ENCODE measurements around the gene CCDC33. TPM values are rescaled to one million over a fixed set of nuclear protein-coding genes. Genes with fewer than 3 reads are reported as not detected.

CCDC33 gene
- total RNA-seq, 4 donors from 2014 or later: not detected

DNA sequence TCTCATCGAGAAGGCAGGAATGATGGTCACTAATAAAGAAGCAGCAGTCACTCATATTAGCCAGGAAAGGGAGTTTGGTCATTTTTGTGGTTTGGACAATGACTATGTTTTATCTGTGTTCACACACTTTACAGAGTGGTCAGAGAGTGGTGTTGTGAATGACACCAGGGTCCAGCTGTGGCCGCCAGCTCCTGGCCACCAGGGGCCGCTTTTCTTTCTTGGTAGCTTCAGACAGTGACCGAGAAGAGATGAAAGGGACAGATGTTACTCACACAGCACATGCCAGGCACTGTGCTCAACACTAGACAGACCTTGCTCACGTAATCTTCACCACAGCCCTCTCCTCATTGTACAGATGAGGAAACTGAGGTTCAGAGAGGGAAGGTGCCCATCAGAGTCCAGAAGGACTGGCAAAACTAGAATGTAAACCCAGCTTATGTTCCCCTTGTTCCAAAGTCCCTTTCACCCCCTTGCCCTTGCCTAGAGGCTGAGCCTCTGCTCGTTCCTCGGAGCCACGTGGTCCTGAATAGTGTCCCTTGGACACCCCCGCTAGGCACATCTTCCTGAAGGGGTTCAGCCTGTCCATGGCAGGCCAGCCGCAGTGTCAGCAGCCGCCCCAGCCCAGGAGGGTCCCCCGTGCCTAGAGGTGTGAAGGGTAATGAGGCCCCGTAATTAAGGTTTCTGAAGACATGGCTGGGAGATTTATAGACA is 75.8 kb downstream of the CCDC33 start:
- DNase-seq (ENCODE audit: low spot score): no peak
- ATAC-seq (ENCODE audit: low FRiP score): no peak
- TF ChIP-seq, protein P1, sequence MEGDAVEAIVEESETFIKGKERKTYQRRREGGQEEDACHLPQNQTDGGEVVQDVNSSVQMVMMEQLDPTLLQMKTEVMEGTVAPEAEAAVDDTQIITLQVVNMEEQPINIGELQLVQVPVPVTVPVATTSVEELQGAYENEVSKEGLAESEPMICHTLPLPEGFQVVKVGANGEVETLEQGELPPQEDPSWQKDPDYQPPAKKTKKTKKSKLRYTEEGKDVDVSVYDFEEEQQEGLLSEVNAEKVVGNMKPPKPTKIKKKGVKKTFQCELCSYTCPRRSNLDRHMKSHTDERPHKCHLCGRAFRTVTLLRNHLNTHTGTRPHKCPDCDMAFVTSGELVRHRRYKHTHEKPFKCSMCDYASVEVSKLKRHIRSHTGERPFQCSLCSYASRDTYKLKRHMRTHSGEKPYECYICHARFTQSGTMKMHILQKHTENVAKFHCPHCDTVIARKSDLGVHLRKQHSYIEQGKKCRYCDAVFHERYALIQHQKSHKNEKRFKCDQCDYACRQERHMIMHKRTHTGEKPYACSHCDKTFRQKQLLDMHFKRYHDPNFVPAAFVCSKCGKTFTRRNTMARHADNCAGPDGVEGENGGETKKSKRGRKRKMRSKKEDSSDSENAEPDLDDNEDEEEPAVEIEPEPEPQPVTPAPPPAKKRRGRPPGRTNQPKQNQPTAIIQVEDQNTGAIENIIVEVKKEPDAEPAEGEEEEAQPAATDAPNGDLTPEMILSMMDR (IDR thresholded peaks at IDR 0.05): no peak

DNA sequence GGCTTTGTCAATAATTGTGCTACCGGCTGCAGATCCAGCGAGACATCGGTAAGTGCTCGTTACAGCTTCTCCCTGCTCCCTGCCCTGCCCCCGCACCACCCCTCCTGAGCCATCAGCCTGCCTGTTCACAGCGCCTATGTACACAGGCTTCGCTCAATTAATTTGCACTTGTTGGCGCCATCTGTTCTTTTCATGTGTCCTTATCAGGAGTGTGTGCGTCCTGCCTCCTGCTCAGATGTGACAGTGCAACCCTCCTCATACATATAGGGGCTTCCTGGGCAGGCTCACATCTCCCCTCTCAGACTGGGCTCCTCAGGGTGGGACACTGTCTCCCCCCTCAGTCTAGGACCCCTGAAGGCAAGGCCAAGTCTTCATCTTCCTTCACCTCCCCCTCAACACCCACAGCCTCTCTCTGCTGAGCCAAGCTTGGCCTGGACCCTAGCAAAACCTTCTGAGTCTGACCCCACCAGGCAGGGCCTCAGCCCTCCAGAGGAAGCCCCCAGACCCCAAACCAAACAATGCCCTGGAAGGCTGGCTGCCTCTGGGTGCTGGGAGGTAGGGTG is 76.4 kb downstream of the CCDC33 start:
- TF ChIP-seq, protein P1 (IDR thresholded peaks at IDR 0.05): no peak
- ATAC-seq (ENCODE audit: low FRiP score) (no peak), DNase-seq (ENCODE audit: low spot score) (no peak)

DNA sequence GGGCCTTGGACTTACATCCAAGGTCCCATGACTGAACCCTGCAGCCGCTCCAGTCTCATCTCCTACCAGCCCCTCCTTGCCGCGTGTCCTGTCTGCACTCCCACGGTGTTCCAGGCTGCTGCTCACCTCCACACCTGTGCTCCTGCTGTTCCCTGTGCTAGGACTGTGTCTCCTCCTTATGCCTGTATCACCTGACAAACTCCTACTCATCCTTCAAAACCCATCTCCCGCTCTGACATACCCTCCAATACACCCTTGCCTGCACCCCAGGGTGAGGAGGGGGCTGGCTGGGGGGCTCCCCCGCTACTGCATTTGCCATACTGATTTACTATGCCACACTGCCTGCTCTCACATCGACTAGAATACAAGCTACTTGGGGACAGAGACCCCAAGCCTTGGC is 77.8 kb downstream of the CCDC33 start:
- DNase-seq (ENCODE audit: low spot score): no peak
- ATAC-seq (ENCODE audit: low FRiP score): no peak
- TF ChIP-seq, protein P1 (IDR thresholded peaks at IDR 0.05): no peak

DNA sequence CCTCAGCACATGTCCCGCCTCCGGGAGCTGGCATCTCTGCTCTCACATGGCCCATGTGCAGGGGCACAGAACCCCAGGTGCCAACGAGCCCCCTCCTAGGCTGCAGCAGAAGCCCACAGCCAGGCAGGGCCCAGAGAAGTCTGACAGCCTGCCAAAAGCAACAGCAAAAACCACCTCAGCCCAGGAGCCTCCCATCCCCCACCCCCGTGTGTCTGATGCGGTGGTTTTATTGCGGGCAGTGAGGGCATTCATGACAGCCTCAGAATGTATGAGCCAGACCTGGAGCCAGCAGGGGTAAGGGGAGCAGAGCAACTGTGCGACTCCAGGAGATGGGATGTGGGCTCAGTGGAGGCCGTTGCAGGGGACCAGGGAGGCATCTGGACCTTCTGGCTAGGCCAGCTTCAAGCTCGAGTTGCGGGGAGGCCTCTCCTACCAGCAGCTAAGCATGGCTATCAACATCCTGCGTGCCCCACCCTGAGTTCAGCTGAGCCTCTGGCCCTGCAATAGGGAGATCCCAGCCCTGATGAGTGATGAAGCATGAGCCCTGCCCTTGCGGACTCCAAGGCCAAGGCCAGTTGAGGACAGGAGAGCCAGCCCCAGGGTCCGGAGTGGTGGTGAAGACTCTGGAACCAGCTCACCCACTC is 78.8 kb downstream of the CCDC33 start:
- no peak for ATAC-seq (ENCODE audit: low FRiP score)
- no peak for DNase-seq (ENCODE audit: low spot score)
- TF ChIP-seq, protein P1 (IDR thresholded peaks at IDR 0.05): no peak

DNA sequence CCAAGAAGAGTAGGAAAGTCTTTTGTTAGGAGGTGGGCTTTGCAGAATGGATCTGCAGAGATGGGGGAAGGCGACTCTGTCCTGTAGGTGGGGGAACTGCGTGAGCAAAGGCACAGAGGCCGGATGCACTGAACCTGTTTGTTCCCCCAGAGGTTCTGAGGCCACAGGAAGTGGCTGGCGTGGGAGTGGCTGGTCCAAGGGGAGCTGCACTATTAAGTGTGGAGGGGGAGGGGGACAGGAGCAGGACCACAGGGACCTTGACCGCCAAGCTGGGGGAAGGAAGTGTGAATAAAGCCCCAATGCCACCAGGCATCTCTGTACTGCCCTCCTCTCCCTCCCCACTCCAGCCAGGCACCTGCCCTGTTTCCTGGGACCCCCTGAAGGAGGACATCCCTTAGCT is 79.5 kb downstream of the CCDC33 start:
- TF ChIP-seq, protein P1 (IDR thresholded peaks at IDR 0.05): no peak
- no peak for ATAC-seq (ENCODE audit: low FRiP score)

DNA sequence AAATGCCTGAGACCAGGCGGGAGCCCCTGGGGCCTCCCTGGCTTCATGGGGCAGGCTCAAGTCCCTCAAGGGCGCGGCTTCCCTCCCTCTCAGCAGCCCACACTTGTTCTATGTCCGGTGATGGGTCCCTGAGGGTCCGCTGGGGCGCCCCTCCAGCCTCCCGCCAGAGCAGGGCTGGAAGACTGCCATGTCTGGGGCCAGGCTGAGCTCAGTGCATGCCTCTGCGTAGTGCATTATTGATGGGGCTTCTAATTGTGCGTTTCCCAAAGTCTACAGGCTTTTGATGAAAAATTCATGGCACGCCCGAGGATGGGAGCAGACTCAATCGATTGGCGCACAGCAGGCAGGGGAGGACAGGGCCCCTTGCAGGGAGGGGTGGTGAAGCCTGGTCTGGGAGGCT is 80.0 kb downstream of the CCDC33 start:
- DNase-seq (ENCODE audit: low spot score): no peak
- ATAC-seq (ENCODE audit: low FRiP score): no peak
- TF ChIP-seq, protein P1 (IDR thresholded peaks at IDR 0.05): no peak

More for the DNA sequence above, 79.5 kb downstream of the CCDC33 start:
- no peak for DNase-seq (ENCODE audit: low spot score)
